ENCODE measurements around the gene TRIP13.

The TRIP13 gene

GRCh38 chr5:868428-869135 lies 24.1 kb upstream of the TRIP13 start:
- Histone ChIP-seq H3K4me1 (ENCODE audit: control insufficient read depth, insufficient read depth, low read length) (no peaks in the 10 kb centered on the region), H3K27ac (ENCODE audit: extremely low read depth, low read depth, low read length) (no peak overlapping the region), H3K4me3 (ENCODE audit: low read depth, low read length) (no peak overlapping the region), H3K9me3 (ENCODE audit: control insufficient read depth, insufficient read depth, low read depth, low read length) (no peaks in the 10 kb centered on the region), H3K36me3 (ENCODE audit: control insufficient read depth in 2 of 2, insufficient read depth in 1 of 2, low read length in 2 of 2) (peaks cover 41 to 100% of the 10 kb centered on the region in 2 experiments)
- ChIA-PET CTCF (no interaction called here), POLR2A (no interaction called here)
- TF ChIP-seq ZFP37 (tag by site-specific recombination; IDR thresholded peaks at IDR 0.05) (no peak), ZNF626 (tag by site-specific recombination; IDR thresholded peaks at IDR 0.05) (no peak), ZNF146 (tag by site-specific recombination; IDR thresholded peaks at IDR 0.05) (no peak), ZNF239 (tag by site-specific recombination; IDR thresholded peaks at IDR 0.05) (no peak), IKZF3 (tag by site-specific recombination; IDR thresholded peaks at IDR 0.05) (no peak), TCF7L2 (IDR thresholded peaks at IDR 0.05; ENCODE audit: borderline replicate concordance, low read depth, low read length) (no peak), ZNF404 (tag by site-specific recombination; IDR thresholded peaks at IDR 0.05) (no peak), ZNF623 (tag by site-specific recombination; IDR thresholded peaks at IDR 0.05) (no peak), ZNF596 (tag by site-specific recombination; IDR thresholded peaks at IDR 0.05) (no peak), ZNF560 (tag by site-specific recombination; IDR thresholded peaks at IDR 0.05; ENCODE audit: borderline replicate concordance) (no peak), ZNF341 (tag by site-specific recombination; IDR thresholded peaks at IDR 0.05; ENCODE audit: low read depth) (no peak), ZBTB20 (tag by site-specific recombination; IDR thresholded peaks at IDR 0.05) (no peak)

- Histone ChIP-seq H3K4me1 (ENCODE audit: control insufficient read depth, insufficient read depth, low read length) (no peaks in the 10 kb centered on the region), H3K36me3 (ENCODE audit: control insufficient read depth in 2 of 2, insufficient read depth in 1 of 2, low read length in 2 of 2) (peaks cover 62 to 100% of the 10 kb centered on the region in 2 experiments), H3K4me3 (ENCODE audit: low read depth, low read length) (no peak overlapping the region), H3K27ac (ENCODE audit: extremely low read depth, low read depth, low read length) (no peak overlapping the region), H3K9me3 (ENCODE audit: control insufficient read depth, insufficient read depth, low read depth, low read length) (no peaks in the 10 kb centered on the region)
- ChIA-PET CTCF (no interaction called here), POLR2A (no interaction called here)
- no peak for TF ChIP-seq ZNF830 (tag by site-specific recombination; IDR thresholded peaks at IDR 0.05; ENCODE audit: low read depth)
- no peak for TF ChIP-seq ZNF10 (tag by site-specific recombination; IDR thresholded peaks at IDR 0.05)
- TF ChIP-seq ZNF645 (tag by site-specific recombination; IDR thresholded peaks at IDR 0.05): no peak
- TF ChIP-seq ZNF239 (tag by site-specific recombination; IDR thresholded peaks at IDR 0.05): no peak
- TF ChIP-seq ZNF292 (tag by site-specific recombination; IDR thresholded peaks at IDR 0.05; ENCODE audit: borderline replicate concordance, low read depth): no peak
- no peak for TF ChIP-seq KLF1 (tag by site-specific recombination; IDR thresholded peaks at IDR 0.05)
- TF ChIP-seq EGR2 (tag by site-specific recombination; IDR thresholded peaks at IDR 0.05; ENCODE audit: low read depth): no peak
- no peak for TF ChIP-seq ZFP41 (tag by site-specific recombination; IDR thresholded peaks at IDR 0.05; ENCODE audit: borderline replicate concordance)
- TF ChIP-seq ZNF518A (tag by site-specific recombination; conservative IDR thresholded peaks at IDR 0.05; ENCODE audit: low read depth): no peak
- no peak for TF ChIP-seq ZNF354C (tag by site-specific recombination; IDR thresholded peaks at IDR 0.05; ENCODE audit: borderline replicate concordance, low read depth)
- TF ChIP-seq ZNF791 (tag by site-specific recombination; IDR thresholded peaks at IDR 0.05): no peak
- TF ChIP-seq ZNF596 (tag by site-specific recombination; IDR thresholded peaks at IDR 0.05): no peak
- TF ChIP-seq ZNF560 (tag by site-specific recombination; IDR thresholded peaks at IDR 0.05; ENCODE audit: borderline replicate concordance): no peak
- no peak for TF ChIP-seq ZNF19 (tag by site-specific recombination; IDR thresholded peaks at IDR 0.05; ENCODE audit: low read depth)
- TF ChIP-seq PATZ1 (tag by site-specific recombination; IDR thresholded peaks at IDR 0.05): no peak
Observed at GRCh38 chr5:870956-871355, 21.7 kb upstream of the TRIP13 start.

Data from HEK293 (cell line).